Subcutaneous abdominal adipose tissue (tissue), 5 donors: ENCODE results near the gene ENTPD2.
A peak's percentile ranks its signal among the peaks of the same experiment; 100 is the strongest.

ENCODE experiments used
- H3K27ac ChIP-seq: one replicate; pipeline ENCODE4 v1.7.0; 2013; ENCODE audit warnings: low read depth, mild to moderate bottlenecking, inconsistent platforms, low read length, moderate library complexity
- H3K27me3 ChIP-seq, 5 donors: one replicate each; pipeline ENCODE4 v1.7.0; 2013; ENCODE audit warnings: low read length in 5 of 5, inconsistent platforms in 1 of 5; ENCODE audit not compliant: control insufficient read depth in 5 of 5, insufficient read depth in 4 of 5
- H3K36me3 ChIP-seq, 5 donors: one replicate each; pipeline ENCODE4 v1.7.0; 2013; ENCODE audit warnings: low read length in 5 of 5; ENCODE audit not compliant: control insufficient read depth in 5 of 5, insufficient read depth in 5 of 5
- H3K4me1 ChIP-seq, 5 donors: one replicate each; pipeline ENCODE4 v1.7.0; 2013; ENCODE audit warnings: low read length in 5 of 5, mild to moderate bottlenecking in 3 of 5, moderate library complexity in 1 of 5; ENCODE audit not compliant: control insufficient read depth in 5 of 5, insufficient read depth in 5 of 5
- H3K4me3 ChIP-seq, 5 donors: one replicate each; pipeline ENCODE4 v1.7.0; 2013; ENCODE audit warnings: low read length in 5 of 5, low read depth in 1 of 5
- H3K9ac ChIP-seq, 5 donors: one replicate each; pipeline ENCODE4 v1.7.0; 2013; ENCODE audit warnings: low read length in 5 of 5, mild to moderate bottlenecking in 4 of 5, moderate library complexity in 3 of 5
- H3K9me3 ChIP-seq, 5 donors: one replicate each; pipeline ENCODE4 v1.7.0; 2013; ENCODE audit warnings: low read length in 5 of 5; ENCODE audit not compliant: control insufficient read depth in 5 of 5
- donor health status: healthy.
- donor health status: healthy.
- donor health status: healthy.
- donor health status: healthy.
- donor health status: healthy.

The ENTPD2 gene

GRCh38 chr9:137030006-137030405, 23.9 kb downstream of the ENTPD2 start:
- no peak overlapping the region for H3K27ac ChIP-seq
- peak overlapping the region in 1 of 5 donors; percentile 3 for H3K4me3 ChIP-seq
- peaks cover 4 to 80% (median 57%) of the 10 kb centered on the region in 5 donors for H3K4me1 ChIP-seq

GRCh38 chr9:137029058-137029936, 24.6 kb downstream of the ENTPD2 start:
- Histone ChIP-seq H3K9me3 (no peaks in the 10 kb centered on the region), H3K4me1 (peaks cover 4 to 73% (median 50%) of the 10 kb centered on the region in 5 donors), H3K36me3 (no peaks in the 10 kb centered on the region), H3K27ac (no peak overlapping the region), H3K27me3 (no peaks in the 10 kb centered on the region), H3K4me3 (peak overlapping the region in 4 of 5 donors; percentile 56 to 70 (median 66)), H3K9ac (peak overlapping the region in 3 of 5 donors; percentile 10 to 72 (median 57))

More at GRCh38 chr9:137030006-137030405, 23.9 kb downstream of the ENTPD2 start:
- Histone ChIP-seq H3K9ac (no peak overlapping the region), H3K9me3 (no peaks in the 10 kb centered on the region), H3K36me3 (no peaks in the 10 kb centered on the region), H3K27me3 (no peaks in the 10 kb centered on the region)

GRCh38 chr9:137028263-137029057, 25.4 kb downstream of the ENTPD2 start:
- peak overlapping the region in 4 of 5 donors; percentile 43 to 72 (median 60) for H3K9ac ChIP-seq
- no peaks in the 10 kb centered on the region for H3K27me3 ChIP-seq
- H3K4me3 ChIP-seq = peak overlapping the region; percentile 56 to 70 (median 63)
- no peaks in the 10 kb centered on the region for H3K9me3 ChIP-seq
- H3K27ac ChIP-seq = no peak overlapping the region
- H3K4me1 ChIP-seq = peaks cover 4 to 77% (median 50%) of the 10 kb centered on the region in 5 donors
- no peaks in the 10 kb centered on the region for H3K36me3 ChIP-seq

- peak within 1 kb of the TSS in 4 of 5 donors; percentile 48 to 79 (median 60) for H3K9ac ChIP-seq
Measured at GRCh38 chr9:137027369-137028262, 26.2 kb downstream of the ENTPD2 start, which contains the start of gene ABCA2. ABCA2 (minus strand) TSS chr9:137028237; CDS start chr9:137028140, 97 bp downstream.

GRCh38 chr9:137026828-137027227, 27.0 kb downstream of the ENTPD2 start:
- Histone ChIP-seq H3K4me1 (peaks cover 4 to 74% (median 53%) of the 10 kb centered on the region in 5 donors), H3K9ac (peak overlapping the region in 4 of 5 donors; percentile 26 to 79 (median 49)), H3K9me3 (no peaks in the 10 kb centered on the region), H3K4me3 (peak overlapping the region in 4 of 5 donors; percentile 55 to 70 (median 61)), H3K27me3 (no peaks in the 10 kb centered on the region), H3K27ac (no peak overlapping the region), H3K36me3 (peaks cover 0 to 4% (median 0%) of the 10 kb centered on the region in 5 donors)

More at GRCh38 chr9:137027369-137028262, 26.2 kb downstream of the ENTPD2 start, which contains the start of gene ABCA2:
- Histone ChIP-seq H3K27ac (no peak within 1 kb of the TSS), H3K4me1 (peaks cover 4 to 80% (median 54%) of the 10 kb centered on the region in 5 donors), H3K9me3 (no peaks in the 10 kb centered on the region), H3K36me3 (no peaks in the 10 kb centered on the region), H3K4me3 (peak within 1 kb of the TSS; percentile 58 to 70 (median 63)), H3K27me3 (no peaks in the 10 kb centered on the region)

- no peaks in the 10 kb centered on the region for H3K27me3 ChIP-seq
- peaks cover 0 to 4% (median 0%) of the 10 kb centered on the region in 5 donors for H3K36me3 ChIP-seq
- H3K9me3 ChIP-seq = no peaks in the 10 kb centered on the region
- H3K27ac ChIP-seq = no peak overlapping the region
- H3K4me3 ChIP-seq = no peak overlapping the region
- no peak overlapping the region for H3K9ac ChIP-seq
- H3K4me1 ChIP-seq = peaks cover 4 to 74% (median 53%) of the 10 kb centered on the region in 5 donors
Measured at GRCh38 chr9:137026384-137026783, 27.5 kb downstream of the ENTPD2 start.

GRCh38 chr9:137025517-137025966, 28.3 kb downstream of the ENTPD2 start:
- H3K9me3 ChIP-seq = no peaks in the 10 kb centered on the region
- no peak overlapping the region for H3K27ac ChIP-seq
- H3K4me3 ChIP-seq = no peak overlapping the region
- no peak overlapping the region for H3K9ac ChIP-seq
- peaks cover 4 to 69% (median 53%) of the 10 kb centered on the region in 5 donors for H3K4me1 ChIP-seq
- H3K27me3 ChIP-seq = no peaks in the 10 kb centered on the region
- peaks cover 0 to 10% (median 5%) of the 10 kb centered on the region in 5 donors for H3K36me3 ChIP-seq

- peaks cover 4 to 53% (median 41%) of the 10 kb centered on the region in 5 donors for H3K4me1 ChIP-seq
- peaks cover 0 to 24% (median 8%) of the 10 kb centered on the region in 5 donors for H3K36me3 ChIP-seq
- peak overlapping the region; percentile 10 for H3K27ac ChIP-seq
- H3K27me3 ChIP-seq = no peaks in the 10 kb centered on the region
- no peak overlapping the region for H3K4me3 ChIP-seq
- H3K9me3 ChIP-seq = no peaks in the 10 kb centered on the region
- peak overlapping the region in 1 of 5 donors; percentile 11 for H3K9ac ChIP-seq
Measured at GRCh38 chr9:137023583-137023991, 30.3 kb downstream of the ENTPD2 start.

- H3K27ac ChIP-seq = peak overlapping the region; percentile 10
- H3K36me3 ChIP-seq = peaks cover 0 to 25% (median 8%) of the 10 kb centered on the region in 5 donors
- H3K9ac ChIP-seq = peak overlapping the region in 1 of 5 donors; percentile 11
- H3K4me3 ChIP-seq = no peak overlapping the region
- no peaks in the 10 kb centered on the region for H3K9me3 ChIP-seq
- H3K27me3 ChIP-seq = no peaks in the 10 kb centered on the region
- peaks cover 4 to 50% (median 37%) of the 10 kb centered on the region in 5 donors for H3K4me1 ChIP-seq
Measured at GRCh38 chr9:137023157-137023556, 30.7 kb downstream of the ENTPD2 start.
